GM12873 (cell line): ENCODE data around the gene RADIL.

Experiments used
- CTCF ChIP-seq: IDR thresholded peaks from 2 replicates; pipeline ENCODE4 v1.5.1; 2012; ENCODE audit warnings: low read depth, mild to moderate bottlenecking, moderate library complexity, low read length, control low read depth; ENCODE audit not compliant: insufficient read depth; ENCODE audit errors: missing control alignments

The RADIL gene

GRCh38 chr7:4796453-4796852 lies 87.1 kb downstream of the RADIL start:
- TF ChIP-seq CTCF: no peak

GRCh38 chr7:4794591-4795350 lies 88.7 kb downstream of the RADIL start:
- no peak for TF ChIP-seq CTCF

GRCh38 chr7:4792537-4793126 lies 90.9 kb downstream of the RADIL start:
- no peak for TF ChIP-seq CTCF

GRCh38 chr7:4791738-4792536 lies 91.6 kb downstream of the RADIL start:
- peak; percentile 29 for TF ChIP-seq CTCF

- no peak for TF ChIP-seq CTCF
These were observed 92.3 kb downstream of the RADIL start for GRCh38 chr7:4791101-4791737.

GRCh38 chr7:4790516-4790991 lies 93.0 kb downstream of the RADIL start:
- TF ChIP-seq CTCF: no peak
